HG03060 (cell line): ENCODE data around the gene RAB3IL1.
"Not testable (repeated sequence)": the region's sequence is repeated elsewhere in the genome, so short reads cannot be mapped to it uniquely, and the experiment has no call there.

ENCODE experiments used
- ATAC-seq: cut with Tn5 transposase; IDR thresholded peaks from one replicate; pipeline ENCODE4 v1.9.1; 2021; ENCODE audit warnings: low read depth, moderate number of reproducible peaks; ENCODE audit not compliant: unreplicated experiment

The RAB3IL1 gene

DNA sequence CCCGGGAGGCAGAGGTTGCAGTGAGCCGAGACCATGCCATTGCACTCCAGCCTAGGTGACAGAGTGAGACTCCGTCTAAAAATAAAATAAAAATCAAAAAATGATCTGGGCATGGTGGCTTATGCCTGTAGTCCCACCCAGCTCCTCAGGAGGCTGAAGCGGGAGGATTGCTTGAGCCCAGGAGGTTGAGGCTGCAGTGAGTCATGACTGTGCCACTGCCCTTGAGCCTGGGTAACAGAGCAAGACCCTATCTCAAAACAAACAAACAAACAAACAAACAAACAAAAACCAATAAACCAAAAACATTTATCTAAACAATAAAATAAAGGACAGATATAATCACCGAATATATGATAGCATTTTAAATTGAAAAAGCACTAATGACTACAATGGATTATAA lies 36.3 kb upstream of the RAB3IL1 start:
- ATAC-seq = not testable (repeated sequence)

DNA sequence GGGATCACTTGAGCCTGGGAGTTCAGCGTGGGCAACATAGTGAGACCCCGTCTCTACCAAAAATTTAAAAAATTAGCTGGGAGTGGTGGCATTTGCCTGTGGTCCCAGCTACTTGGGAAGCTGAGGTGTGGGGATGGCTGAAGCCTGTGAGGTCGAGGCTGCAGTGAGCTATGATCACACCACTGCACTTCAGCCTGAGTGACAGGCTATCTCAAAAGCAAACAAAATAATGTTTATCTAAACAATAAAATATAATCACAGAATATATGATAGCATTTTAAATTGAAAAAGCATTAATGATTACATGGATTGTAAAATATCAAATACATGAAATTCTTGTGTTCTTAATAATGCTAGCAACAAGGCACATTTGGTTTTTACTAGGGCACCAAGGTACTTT lies 35.5 kb upstream of the RAB3IL1 start:
- no peak for ATAC-seq

DNA sequence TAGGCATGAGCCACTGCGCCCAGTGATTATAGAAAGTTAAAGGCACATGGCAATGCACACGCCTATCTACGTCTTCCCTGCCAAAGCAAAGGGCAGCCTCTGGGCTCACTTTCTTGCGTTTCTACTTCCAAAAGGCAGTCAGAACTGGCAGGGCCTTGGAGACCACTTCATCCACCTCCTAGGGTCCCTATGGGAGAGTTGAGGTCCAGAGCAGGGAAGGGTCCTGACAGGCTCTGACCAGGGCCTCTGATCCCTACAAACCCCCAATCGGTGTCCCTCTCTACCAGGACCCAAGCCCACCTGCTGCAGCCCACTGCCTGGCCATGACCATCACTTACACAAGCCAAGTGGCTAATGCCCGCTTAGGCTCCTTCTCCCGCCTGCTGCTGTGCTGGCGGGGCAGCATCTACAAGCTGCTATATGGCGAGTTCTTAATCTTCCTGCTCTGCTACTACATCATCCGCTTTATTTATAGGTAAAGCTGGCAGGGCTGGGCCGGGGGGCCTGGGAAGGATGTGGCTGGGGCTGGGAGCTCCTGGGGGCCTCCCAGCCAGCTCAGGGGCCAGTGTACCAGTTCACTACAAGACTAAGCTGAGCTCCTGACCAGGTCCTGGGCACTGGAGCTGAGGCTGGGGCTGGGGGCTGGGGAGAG lies 34.2 kb upstream of the RAB3IL1 start:
- no peak for ATAC-seq

DNA sequence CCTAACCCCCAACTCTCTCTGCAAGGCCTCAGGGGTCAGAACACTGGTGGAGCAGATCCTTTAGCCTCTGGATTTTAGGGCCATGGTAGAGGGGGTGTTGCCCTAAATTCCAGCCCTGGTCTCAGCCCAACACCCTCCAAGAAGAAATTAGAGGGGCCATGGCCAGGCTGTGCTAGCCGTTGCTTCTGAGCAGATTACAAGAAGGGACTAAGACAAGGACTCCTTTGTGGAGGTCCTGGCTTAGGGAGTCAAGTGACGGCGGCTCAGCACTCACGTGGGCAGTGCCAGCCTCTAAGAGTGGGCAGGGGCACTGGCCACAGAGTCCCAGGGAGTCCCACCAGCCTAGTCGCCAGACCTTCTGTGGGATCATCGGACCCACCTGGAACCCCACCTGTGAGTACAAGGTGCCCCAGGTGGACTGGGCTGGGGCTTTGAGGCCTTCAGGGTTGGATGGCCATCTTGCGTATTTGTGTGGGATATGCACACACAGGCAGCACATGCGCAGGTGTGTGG lies 32.7 kb upstream of the RAB3IL1 start, which contains the start of gene BEST1:
Gene BEST1 (plus strand): TSS at position 317 of the 513 bp plus-strand sequence. CDS start 1,456 bp downstream, outside the sequence.
- no peak for ATAC-seq

DNA sequence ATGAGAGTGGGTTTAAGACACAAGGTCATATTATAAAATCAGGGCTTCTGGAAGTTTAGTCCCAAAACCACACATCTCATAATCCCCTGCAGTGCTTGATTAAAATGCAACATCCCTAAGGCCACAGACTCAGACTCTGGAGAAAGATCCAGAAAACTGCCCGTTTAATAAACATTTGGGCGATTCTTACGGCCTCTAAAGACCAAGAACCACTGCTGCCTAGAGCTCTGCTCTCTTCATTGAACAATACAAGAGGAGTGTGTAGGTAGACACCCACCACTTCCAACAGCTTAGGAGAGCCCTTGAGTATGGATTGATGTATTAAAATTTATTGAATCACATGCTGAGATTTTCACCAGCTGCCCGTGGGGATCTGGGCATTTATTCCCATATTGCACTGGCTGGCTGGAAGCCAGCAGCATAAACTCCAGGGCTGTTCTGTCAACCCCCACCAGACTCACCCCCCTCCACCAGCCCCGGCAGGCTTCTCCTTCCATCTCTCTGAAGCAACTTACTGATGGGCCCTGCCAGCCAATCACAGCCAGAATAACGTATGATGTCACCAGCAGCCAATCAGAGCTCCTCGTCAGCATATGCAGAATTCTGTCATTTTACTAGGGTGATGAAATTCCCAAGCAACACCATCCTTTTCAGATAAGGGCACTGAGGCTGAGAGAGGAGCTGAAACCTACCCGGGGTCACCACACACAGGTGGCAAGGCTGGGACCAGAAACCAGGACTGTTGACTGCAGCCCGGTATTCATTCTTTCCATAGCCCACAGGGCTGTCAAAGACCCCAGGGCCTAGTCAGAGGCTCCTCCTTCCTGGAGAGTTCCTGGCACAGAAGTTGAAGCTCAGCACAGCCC lies 32.0 kb upstream of the RAB3IL1 start:
- no peak for ATAC-seq

DNA sequence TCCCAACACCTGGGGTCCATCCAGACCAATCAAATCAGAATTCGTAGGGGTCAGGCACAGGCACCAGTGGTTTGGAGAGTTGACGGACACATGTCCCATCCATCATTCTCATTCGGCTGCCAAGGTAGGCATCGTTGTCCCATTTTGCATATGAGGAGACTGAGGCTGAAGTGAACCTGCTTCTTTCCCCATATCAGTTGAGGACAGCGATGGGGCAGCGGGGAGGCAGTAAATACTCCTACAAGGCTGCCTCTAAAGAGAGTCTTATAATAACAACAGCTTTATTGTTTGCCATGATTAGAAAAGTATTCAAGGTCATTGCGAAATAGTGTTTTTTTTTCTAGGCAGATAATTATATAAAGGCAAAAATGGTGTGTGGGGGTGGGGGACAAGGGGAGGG lies 31.1 kb upstream of the RAB3IL1 start:
- no peak for ATAC-seq

GRCh38 chr11:61947486-61948210 lies 30.3 kb upstream of the RAB3IL1 start:
- no peak for ATAC-seq

GRCh38 chr11:61946894-61947293 lies 29.5 kb upstream of the RAB3IL1 start:
- ATAC-seq = no peak

- no peak for ATAC-seq
These were observed 27.8 kb upstream of the RAB3IL1 start for GRCh38 chr11:61945191-61945590.

- no peak for ATAC-seq
These were observed 23.1 kb upstream of the RAB3IL1 start for GRCh38 chr11:61940466-61940865.

DNA sequence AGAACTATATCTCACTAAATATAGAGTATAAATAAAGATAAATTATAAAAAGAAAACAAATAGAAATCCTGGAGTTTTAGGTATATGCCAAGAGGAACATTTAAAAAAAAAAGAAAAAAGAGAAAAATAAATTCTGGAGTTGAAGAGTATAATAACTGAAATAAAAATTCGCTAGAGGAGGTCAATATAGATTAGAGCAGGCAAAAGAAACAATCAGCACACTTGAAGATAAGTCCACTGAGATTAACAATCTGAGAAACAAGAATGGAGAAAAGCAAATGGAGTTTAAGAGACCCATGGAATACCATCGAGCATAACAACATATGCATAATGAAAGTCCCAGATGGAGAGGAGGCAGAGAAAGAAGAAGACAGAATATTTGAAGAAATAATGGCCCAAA lies 18.5 kb upstream of the RAB3IL1 start:
- ATAC-seq = no peak

DNA sequence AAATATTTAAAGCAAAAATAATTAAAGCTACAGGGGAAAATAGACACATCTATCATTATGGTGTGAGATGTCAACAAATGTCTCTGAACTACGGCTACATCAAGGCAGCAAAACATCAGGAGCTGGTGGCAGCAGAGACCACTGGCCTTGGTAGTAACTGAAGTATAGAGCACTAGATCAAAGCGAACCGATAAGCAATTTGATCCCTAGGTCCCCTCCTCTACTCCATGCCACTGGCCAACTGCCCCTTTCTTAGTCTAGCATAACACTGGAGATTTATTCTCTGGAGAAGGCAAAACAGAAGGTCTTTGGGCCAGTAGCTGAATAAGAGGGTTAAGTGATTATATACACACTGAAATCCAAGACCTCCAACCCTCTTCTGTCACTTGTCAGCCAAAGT lies 13.6 kb upstream of the RAB3IL1 start:
- ATAC-seq = no peak

DNA sequence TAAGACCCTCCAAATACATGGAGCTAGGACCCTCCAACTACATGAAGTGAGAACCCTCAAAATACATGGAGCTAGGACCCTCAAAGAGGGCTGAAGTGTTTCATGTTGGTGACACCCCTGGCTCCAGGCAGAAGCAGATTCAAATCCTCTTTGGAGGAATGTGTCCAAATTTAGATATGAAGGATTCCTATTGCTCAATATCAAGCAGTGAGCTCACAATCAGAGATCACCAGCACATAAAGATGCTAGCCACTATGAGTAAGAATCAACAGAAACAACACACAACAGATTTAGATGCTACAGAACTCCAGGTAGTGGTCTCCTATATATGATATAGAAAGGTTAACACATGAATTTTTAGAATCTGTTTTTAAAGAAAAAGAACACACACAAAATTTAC lies 11.2 kb upstream of the RAB3IL1 start:
- no peak for ATAC-seq

GRCh38 chr11:61927501-61927900 lies 10.1 kb upstream of the RAB3IL1 start:
- no peak for ATAC-seq

DNA sequence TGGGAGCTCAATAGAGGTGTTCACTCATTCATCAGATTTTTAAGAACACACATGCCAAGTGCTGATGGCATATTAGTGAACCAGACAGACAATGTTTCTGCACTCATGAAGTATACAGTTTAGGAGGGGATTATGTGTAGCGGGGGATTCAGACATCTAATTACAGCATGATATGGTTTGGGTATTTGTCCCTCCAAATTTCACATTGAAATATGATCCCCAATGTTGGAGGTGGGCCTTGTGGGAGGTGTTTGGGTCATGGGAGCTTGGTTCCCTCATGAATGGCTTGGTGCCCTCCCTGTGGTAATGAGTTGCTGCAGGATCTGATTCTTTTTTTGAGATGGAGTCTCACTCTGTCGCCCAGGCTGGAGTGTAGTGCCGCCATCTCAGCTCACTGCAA lies 8.9 kb upstream of the RAB3IL1 start:
- ATAC-seq = no peak

GRCh38 chr11:61925736-61926135 lies 8.4 kb upstream of the RAB3IL1 start:
- no peak for ATAC-seq

- ATAC-seq = no peak
These were observed 6.7 kb upstream of the RAB3IL1 start for GRCh38 chr11:61924064-61924455.

GRCh38 chr11:61923166-61924063 lies 6.0 kb upstream of the RAB3IL1 start:
- no peak for ATAC-seq

- no peak for ATAC-seq
These were observed 5.2 kb upstream of the RAB3IL1 start for GRCh38 chr11:61922539-61922938.

- ATAC-seq = no peak
These were observed 4.1 kb upstream of the RAB3IL1 start for GRCh38 chr11:61921446-61921845.
